H9 (cell line): Measurements from ENCODE around the gene FTO. TPM values are rescaled to one million over a fixed set of nuclear protein-coding genes. Genes with fewer than 3 reads are reported as not detected.

ENCODE experiments used
- DNase-seq: peaks from one replicate; pipeline ENCODE4 v3.0.0-alpha.2; 2017
- H2AFZ ChIP-seq: one replicate; pipeline ENCODE4 v1.6.1; 2013; ENCODE audit warnings: mild to moderate bottlenecking, low read length, control low read depth, moderate library complexity
- H2AK5ac ChIP-seq: 2 replicates; pipeline ENCODE4 v1.6.1; 2013; ENCODE audit warnings: low read length, control low read depth, mixed read lengths; ENCODE audit not compliant: insufficient read length
- H2BK120ac ChIP-seq: one replicate; pipeline ENCODE4 v1.6.1; 2013; ENCODE audit warnings: low read depth, mild to moderate bottlenecking, low read length, control low read depth, inconsistent platforms; ENCODE audit not compliant: poor library complexity, severe bottlenecking
- H2BK12ac ChIP-seq: 2 replicates; pipeline ENCODE4 v1.6.1; 2013; ENCODE audit warnings: low read length, control low read depth, mixed read lengths, low read depth; ENCODE audit not compliant: insufficient read length
- H2BK15ac ChIP-seq: 2 replicates; pipeline ENCODE4 v1.6.1; 2013; ENCODE audit warnings: low read depth, low read length, control low read depth
- H2BK20ac ChIP-seq: one replicate; pipeline ENCODE4 v1.6.1; 2013; ENCODE audit warnings: low read depth, mild to moderate bottlenecking, low read length, control low read depth, inconsistent platforms; ENCODE audit not compliant: poor library complexity, severe bottlenecking
- H2BK5ac ChIP-seq: 2 replicates; pipeline ENCODE4 v1.6.1; 2013; ENCODE audit warnings: low read length, control low read depth, mixed read lengths; ENCODE audit not compliant: insufficient read length
- H3K14ac ChIP-seq: 2 replicates; pipeline ENCODE4 v1.6.1; 2013; ENCODE audit warnings: low read length, control low read depth; ENCODE audit not compliant: insufficient read depth
- H3K18ac ChIP-seq: 2 replicates; pipeline ENCODE4 v1.6.1; 2013; ENCODE audit warnings: low read depth, mild to moderate bottlenecking, mixed read lengths, low read length, control low read depth; ENCODE audit not compliant: insufficient read length
- H3K23ac ChIP-seq: 2 replicates; pipeline ENCODE4 v1.6.1; 2013; ENCODE audit warnings: low read length, control low read depth, mixed read lengths, low read depth; ENCODE audit not compliant: insufficient read length
- H3K23me2 ChIP-seq: 2 replicates; pipeline ENCODE4 v1.6.1; 2013; ENCODE audit warnings: low read depth, mild to moderate bottlenecking, mixed read lengths, low read length, control low read depth; ENCODE audit not compliant: insufficient read length, poor library complexity, severe bottlenecking
- H3K27ac ChIP-seq: 2 replicates; pipeline ENCODE4 v1.5.1; 2013; ENCODE audit warnings: low read length, control low read depth, mixed read lengths, low read depth; ENCODE audit not compliant: insufficient read length
- H3K27me3 ChIP-seq: 2 replicates; pipeline ENCODE4 v1.6.1; 2013; ENCODE audit warnings: low read length, control low read depth, inconsistent platforms; ENCODE audit not compliant: insufficient read depth
- H3K4ac ChIP-seq: 2 replicates; pipeline ENCODE4 v1.6.1; 2013; ENCODE audit warnings: low read depth, mild to moderate bottlenecking, control low read depth, inconsistent platforms, low read length, moderate library complexity
- H3K4me1 ChIP-seq: 2 replicates; pipeline ENCODE4 v1.6.1; 2013; ENCODE audit warnings: low read length, control low read depth, inconsistent platforms; ENCODE audit not compliant: insufficient read depth
- H3K4me2 ChIP-seq: 2 replicates; pipeline ENCODE4 v1.6.1; 2013; ENCODE audit warnings: low read length, control low read depth, mixed read lengths; ENCODE audit not compliant: insufficient read length, insufficient read depth
- H3K56ac ChIP-seq: 2 replicates; pipeline ENCODE4 v1.6.1; 2013; ENCODE audit warnings: low read depth, mild to moderate bottlenecking, mixed read lengths, low read length, control low read depth; ENCODE audit not compliant: insufficient read length
- H3K79me1 ChIP-seq: 2 replicates; pipeline ENCODE4 v1.6.1; 2013; ENCODE audit warnings: low read depth, mild to moderate bottlenecking, moderate library complexity, low read length, control low read depth, inconsistent platforms; ENCODE audit not compliant: insufficient read depth, poor library complexity, severe bottlenecking
- H3K79me2 ChIP-seq: 2 replicates; pipeline ENCODE4 v1.6.1; 2013; ENCODE audit warnings: low read length, control low read depth, inconsistent platforms; ENCODE audit not compliant: insufficient read depth
- H3K9ac ChIP-seq: 2 replicates; pipeline ENCODE4 v1.6.1; 2013; ENCODE audit warnings: low read length, control low read depth, mixed read lengths; ENCODE audit not compliant: insufficient read length; ENCODE audit errors: extremely low read depth
- H3K9me3 ChIP-seq: one replicate; pipeline ENCODE4 v1.6.1; 2013; ENCODE audit warnings: low read depth, low read length, inconsistent platforms; ENCODE audit not compliant: control insufficient read depth
- H3T11ph ChIP-seq: one replicate; pipeline ENCODE4 v1.6.1; 2013; ENCODE audit warnings: mild to moderate bottlenecking, low read length, control low read depth, inconsistent platforms
- H4K20me1 ChIP-seq: one replicate; pipeline ENCODE4 v1.6.1; 2013; ENCODE audit not compliant: control insufficient read depth, insufficient read length, insufficient read depth
- H4K5ac ChIP-seq: 2 replicates; pipeline ENCODE4 v1.6.1; 2013; ENCODE audit warnings: low read depth, mild to moderate bottlenecking, mixed read lengths, low read length, control low read depth; ENCODE audit not compliant: insufficient read length
- H4K8ac ChIP-seq: replicated peaks from 2 replicates; pipeline ENCODE4 v1.6.1; 2013; ENCODE audit warnings: low read length, control low read depth, mixed read lengths, low read depth; ENCODE audit not compliant: insufficient read length
- H4K91ac ChIP-seq: 2 replicates; pipeline ENCODE4 v1.6.1; 2013; ENCODE audit warnings: low read depth, mild to moderate bottlenecking, moderate library complexity, mixed read lengths, low read length, control low read depth; ENCODE audit not compliant: insufficient read length
- H3K27ac Mint-ChIP-seq, 3 experiments: 2 replicates in 2 of 3; 3 replicates in 1 of 3; pipeline ENCODE4 v1.8.0; 2020 to 2021; ENCODE audit warnings: mixed read lengths in 3 of 3, mild to moderate bottlenecking in 1 of 3, moderate library complexity in 1 of 3
- H3K27me3 Mint-ChIP-seq: 2 replicates; pipeline ENCODE4 v1.8.0; 2021; ENCODE audit warnings: low read depth, mild to moderate bottlenecking, moderate library complexity, mixed read lengths
- H3K36me3 Mint-ChIP-seq, 3 experiments: 2 replicates in 2 of 3; 3 replicates in 1 of 3; pipeline ENCODE4 v1.8.0; 2020 to 2021; ENCODE audit warnings: low read depth in 3 of 3, mixed read lengths in 3 of 3; ENCODE audit not compliant: insufficient read depth in 1 of 3
- H3K4me1 Mint-ChIP-seq, 2 experiments: 2 replicates each; pipeline ENCODE4 v1.8.0; 2020; ENCODE audit warnings: mixed read lengths in 2 of 2
- H3K4me3 Mint-ChIP-seq, 2 experiments: 2 replicates in 1 of 2; 3 replicates in 1 of 2; pipeline ENCODE4 v1.8.0; 2020 to 2021; ENCODE audit warnings: mild to moderate bottlenecking in 2 of 2, mixed read lengths in 2 of 2, moderate library complexity in 1 of 2
- H3K9me3 Mint-ChIP-seq, 2 experiments: 2 replicates in 1 of 2; 3 replicates in 1 of 2; pipeline ENCODE4 v1.8.0; 2020; ENCODE audit warnings: mild to moderate bottlenecking in 2 of 2, mixed read lengths in 2 of 2, moderate library complexity in 1 of 2
- WGBS: extraction: QIAGEN DNeasy Blood & Tissue Kit; methylation state at CpG from one replicate; pipeline ENCODE4 v1.1.7; 2013; ENCODE audit warnings: missing lambda C conversion rate, low lambda C conversion rate, mixed read lengths; ENCODE audit not compliant: insufficient read length; ENCODE audit errors: extremely low coverage; 5-methylcytosine and 5-hydroxymethylcytosine counted together
- total RNA-seq: library from RNA; stranded (reverse); gene quantifications from 2 replicates; pipeline ENCODE4 v1.2.1, GENCODE V29; 2021
- TF ChIP-seq, protein P1 (sequence below): fragments of 200-600 bp; sonication (generic); conservative IDR thresholded peaks from 3 replicates; pipeline ENCODE4 v1.8.0; 2021; ENCODE audit warnings: antibody characterized with exemption, mild to moderate bottlenecking

The FTO gene
- total RNA-seq, 1 experiment from 2014 or later, result 67.9 TPM

DNA sequence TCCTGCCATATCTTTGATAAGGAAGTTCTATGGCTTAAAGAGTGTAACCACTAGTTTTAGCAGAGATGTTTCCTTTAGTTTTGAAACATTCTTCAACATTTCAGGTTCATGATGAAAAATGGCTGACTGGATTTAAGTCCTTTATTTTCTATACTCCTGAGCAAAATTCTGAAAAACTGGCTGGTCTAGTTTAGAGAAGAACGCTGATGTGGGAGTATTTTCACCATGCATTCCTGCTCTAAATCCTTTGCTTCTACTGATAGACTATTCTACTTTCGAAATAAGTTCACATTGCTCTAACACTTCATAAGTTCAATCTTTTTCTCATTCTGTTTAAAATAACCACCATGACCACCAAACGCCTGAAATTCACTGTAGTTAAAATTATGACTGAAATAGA is 281.9 kb downstream of the FTO start:
- Mint-ChIP-seq H3K4me1 (peaks cover 12 to 16% of the 10 kb centered on the region in 2 experiments), H3K4me3 (no peak overlapping the region)
- H3K4me1 ChIP-seq, result no peaks in the 10 kb centered on the region

More for the DNA sequence above, 281.9 kb downstream of the FTO start:
- Histone ChIP-seq H3K14ac (no peak overlapping the region), H2BK15ac (no peak overlapping the region), H3K4ac (no peak overlapping the region), H2BK20ac (no peak overlapping the region), H2BK120ac (no peak overlapping the region), H2BK12ac (no peak overlapping the region), H2BK5ac (no peak overlapping the region), H2AFZ (no peak overlapping the region), H2AK5ac (no peak overlapping the region), H3K27ac (no peak overlapping the region), H3K9ac (no peak overlapping the region), H4K5ac (no peak overlapping the region), H3K18ac (no peak overlapping the region), H3K23ac (no peak overlapping the region), H3K79me1 (no peaks in the 10 kb centered on the region), H3K4me2 (no peak overlapping the region), H3K9me3 (no peaks in the 10 kb centered on the region), H3T11ph (no peak overlapping the region), H3K79me2 (no peaks in the 10 kb centered on the region), H4K20me1 (no peaks in the 10 kb centered on the region), H3K56ac (no peak overlapping the region), H3K23me2 (no peaks in the 10 kb centered on the region), H4K8ac (no peak overlapping the region), H3K27me3 (no peaks in the 10 kb centered on the region), H4K91ac (no peak overlapping the region)
- H3K9me3 Mint-ChIP-seq, result no peaks in the 10 kb centered on the region
- no peak for DNase-seq
- H3K27ac Mint-ChIP-seq, result no peak overlapping the region
- no peaks in the 10 kb centered on the region for H3K36me3 Mint-ChIP-seq
- TF ChIP-seq, protein P1, sequence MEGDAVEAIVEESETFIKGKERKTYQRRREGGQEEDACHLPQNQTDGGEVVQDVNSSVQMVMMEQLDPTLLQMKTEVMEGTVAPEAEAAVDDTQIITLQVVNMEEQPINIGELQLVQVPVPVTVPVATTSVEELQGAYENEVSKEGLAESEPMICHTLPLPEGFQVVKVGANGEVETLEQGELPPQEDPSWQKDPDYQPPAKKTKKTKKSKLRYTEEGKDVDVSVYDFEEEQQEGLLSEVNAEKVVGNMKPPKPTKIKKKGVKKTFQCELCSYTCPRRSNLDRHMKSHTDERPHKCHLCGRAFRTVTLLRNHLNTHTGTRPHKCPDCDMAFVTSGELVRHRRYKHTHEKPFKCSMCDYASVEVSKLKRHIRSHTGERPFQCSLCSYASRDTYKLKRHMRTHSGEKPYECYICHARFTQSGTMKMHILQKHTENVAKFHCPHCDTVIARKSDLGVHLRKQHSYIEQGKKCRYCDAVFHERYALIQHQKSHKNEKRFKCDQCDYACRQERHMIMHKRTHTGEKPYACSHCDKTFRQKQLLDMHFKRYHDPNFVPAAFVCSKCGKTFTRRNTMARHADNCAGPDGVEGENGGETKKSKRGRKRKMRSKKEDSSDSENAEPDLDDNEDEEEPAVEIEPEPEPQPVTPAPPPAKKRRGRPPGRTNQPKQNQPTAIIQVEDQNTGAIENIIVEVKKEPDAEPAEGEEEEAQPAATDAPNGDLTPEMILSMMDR, result no peak
- no peaks in the 10 kb centered on the region for H3K27me3 Mint-ChIP-seq
- WGBS, result no CpG with 5 or more reads among the region's 3 CpGs
